SK-N-SH treated with all-trans-retinoic acid at 6 μM for 48 hours (cell line): ENCODE measurements around the gene FBXW4.

Experiments used
- ATAC-seq: fragments of 200-7000 bp; cut with Tn5 transposase; 3 replicates; pipeline ENCODE4 v1.9.1; 2020; ENCODE audit warnings: mild to moderate bottlenecking, moderate library complexity
- ARNTL ChIP-seq: fragments of 450-650 bp; formaldehyde crosslinking; IDR thresholded peaks from 2 replicates; pipeline ENCODE4 v1.5.0; 2020; ENCODE audit warnings: low read depth, mild to moderate bottlenecking, moderate library complexity, borderline replicate concordance
- BACH2 ChIP-seq: fragments of 250-450 bp; sonication (Bioruptor Pico); IDR thresholded peaks from 2 replicates; pipeline ENCODE4 v1.9.0; 2021; ENCODE audit warnings: mild to moderate bottlenecking, borderline replicate concordance
- CSDC2 ChIP-seq: fragments of 250-450 bp; sonication (Bioruptor Pico); IDR thresholded peaks from 2 replicates; pipeline ENCODE4 v1.5.0; 2020; ENCODE audit warnings: mild to moderate bottlenecking, moderate library complexity
- ESRRG ChIP-seq: fragments of 250-450 bp; sonication (Bioruptor Pico); IDR thresholded peaks from 2 replicates; pipeline ENCODE4 v1.6.1; 2021; ENCODE audit warnings: mild to moderate bottlenecking
- GLIS3 ChIP-seq: fragments of 250-450 bp; sonication (Bioruptor Pico); IDR thresholded peaks from 2 replicates; pipeline ENCODE4 v1.5.0; 2020; ENCODE audit warnings: mild to moderate bottlenecking, moderate library complexity
- ISL1 ChIP-seq: fragments of 250-450 bp; sonication (Bioruptor Pico); IDR thresholded peaks from 2 replicates; pipeline ENCODE4 v2.1.2; 2022; ENCODE audit warnings: mild to moderate bottlenecking, moderate library complexity
- OSR1 ChIP-seq: fragments of 250-450 bp; sonication (Bioruptor Pico); IDR thresholded peaks from 2 replicates; pipeline ENCODE4 v1.8.0; 2022; ENCODE audit warnings: moderate library complexity, mild to moderate bottlenecking, inconsistent platforms
- PPARA ChIP-seq: fragments of 250-450 bp; sonication (Bioruptor Pico); IDR thresholded peaks from 2 replicates; pipeline ENCODE4 v1.5.0; 2020; ENCODE audit warnings: mild to moderate bottlenecking, borderline replicate concordance
- RARB ChIP-seq: fragments of 250-450 bp; sonication (Bioruptor Pico); IDR thresholded peaks from 2 replicates; pipeline ENCODE4 v1.8.0; 2021; ENCODE audit warnings: mild to moderate bottlenecking, moderate library complexity
- SNAI2 ChIP-seq: fragments of 250-450 bp; sonication (Bioruptor Pico); IDR thresholded peaks from 2 replicates; pipeline ENCODE4 v1.5.0; 2020; ENCODE audit warnings: mild to moderate bottlenecking, moderate library complexity
- TCF4 ChIP-seq: fragments of 250-450 bp; sonication (Bioruptor Pico); IDR thresholded peaks from 2 replicates; pipeline ENCODE4 v1.8.0; 2021; ENCODE audit warnings: mild to moderate bottlenecking, moderate library complexity, borderline replicate concordance
- TOX ChIP-seq: fragments of 250-450 bp; sonication (Bioruptor Pico); IDR thresholded peaks from 2 replicates; pipeline ENCODE4 v1.8.0; 2021; ENCODE audit warnings: mild to moderate bottlenecking, moderate library complexity, borderline replicate concordance
- ZC3H10 ChIP-seq: fragments of 250-450 bp; sonication (Bioruptor Pico); IDR thresholded peaks from 2 replicates; pipeline ENCODE4 v1.5.1; 2021; ENCODE audit warnings: mild to moderate bottlenecking, moderate library complexity
- ZFP3 ChIP-seq: fragments of 250-450 bp; sonication (Bioruptor Pico); IDR thresholded peaks from 2 replicates; pipeline ENCODE4 v1.5.0; 2020; ENCODE audit warnings: mild to moderate bottlenecking, moderate library complexity
- ZFP30 ChIP-seq: fragments of 450-650 bp; formaldehyde crosslinking; IDR thresholded peaks from 2 replicates; pipeline ENCODE4 v1.5.0; 2022; ENCODE audit warnings: mild to moderate bottlenecking, moderate library complexity
- ZNF70 ChIP-seq: fragments of 450-650 bp; formaldehyde crosslinking; IDR thresholded peaks from 2 replicates; pipeline ENCODE4 v1.5.0; 2020; ENCODE audit warnings: mild to moderate bottlenecking, moderate library complexity
- ZNF8 ChIP-seq: fragments of 450-650 bp; formaldehyde crosslinking; IDR thresholded peaks from 2 replicates; pipeline ENCODE4 v1.5.0; 2020; ENCODE audit warnings: mild to moderate bottlenecking, moderate library complexity
- TF ChIP-seq, protein P1 (sequence below): fragments of 250-450 bp; sonication (Bioruptor Pico); IDR thresholded peaks from 2 replicates; pipeline ENCODE4 v1.8.0; 2021; ENCODE audit warnings: low read depth, mild to moderate bottlenecking, moderate library complexity, borderline replicate concordance
- TF ChIP-seq, protein P2 (sequence below): fragments of 250-450 bp; sonication (Bioruptor Pico); IDR thresholded peaks from 2 replicates; pipeline ENCODE4 v1.5.0; 2020; ENCODE audit warnings: mild to moderate bottlenecking, moderate library complexity
- TF ChIP-seq, protein P3 (sequence below): fragments of 250-450 bp; sonication (Bioruptor Pico); IDR thresholded peaks from 2 replicates; pipeline ENCODE4 v1.8.0; 2020; ENCODE audit warnings: mild to moderate bottlenecking, moderate library complexity, borderline replicate concordance
- TF ChIP-seq, protein P4 (sequence below): fragments of 250-450 bp; sonication (Bioruptor Pico); IDR thresholded peaks from 2 replicates; pipeline ENCODE4 v1.5.1; 2021; ENCODE audit warnings: mild to moderate bottlenecking, moderate library complexity

Gene FBXW4

DNA sequence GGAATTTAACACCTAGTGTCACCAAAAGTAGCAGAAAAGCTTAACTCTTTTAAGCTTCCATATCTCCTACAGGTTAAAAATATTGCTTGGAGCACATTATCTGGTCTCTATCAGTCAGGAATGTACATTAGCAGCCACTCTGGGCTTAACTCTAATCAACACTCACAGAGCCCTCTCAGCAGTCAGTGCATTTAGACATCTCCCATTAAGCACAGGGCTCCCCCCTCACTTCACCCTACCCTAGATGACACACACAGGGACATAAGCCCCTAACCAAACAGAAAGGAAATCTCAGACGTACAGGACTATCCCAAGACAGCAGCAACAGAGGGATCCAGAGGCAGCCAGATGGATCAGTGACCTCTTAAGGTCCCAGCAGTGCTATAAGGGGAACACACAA, 26.4 kb downstream of the FBXW4 start:
- TF ChIP-seq TCF4 (no peak), ARNTL (no peak), CSDC2 (CRISPR knock-in tag) (no peak), GLIS3 (no peak), ZNF8 (no peak), ZFP30 (no peak), ESRRG (CRISPR knock-in tag) (no peak), RARB (no peak), ISL1 (no peak), SNAI2 (CRISPR knock-in tag) (no peak)

DNA sequence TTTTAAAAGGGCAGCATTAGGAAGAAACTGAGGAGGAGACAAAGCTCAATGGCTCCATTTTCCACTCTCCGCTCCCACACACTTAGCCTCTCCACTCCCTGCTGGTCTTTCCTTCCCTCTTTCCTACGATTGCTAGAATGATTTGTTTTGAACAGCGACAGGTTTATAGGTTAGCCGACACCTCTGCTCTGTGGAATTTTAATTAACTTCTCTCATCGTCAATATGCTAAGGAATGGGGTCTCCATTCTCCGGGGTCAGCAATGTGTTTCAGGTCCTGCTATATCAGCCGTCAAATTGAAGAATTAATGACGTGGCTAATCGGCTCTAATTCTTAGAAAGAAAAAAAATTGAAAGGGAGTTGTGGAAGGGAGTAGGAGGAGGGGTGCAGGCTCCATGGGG, 28.9 kb downstream of the FBXW4 start:
- TF ChIP-seq GLIS3 (no peak), BACH2 (CRISPR knock-in tag) (no peak), ZFP30 (no peak), PPARA (CRISPR knock-in tag) (no peak), TOX (CRISPR knock-in tag) (no peak), ARNTL (no peak), TCF4 (no peak), RARB (no peak), ZFP3 (CRISPR knock-in tag) (no peak), SNAI2 (CRISPR knock-in tag) (no peak), ZNF8 (no peak), ISL1 (no peak), CSDC2 (CRISPR knock-in tag) (no peak)
- TF ChIP-seq, protein P1, sequence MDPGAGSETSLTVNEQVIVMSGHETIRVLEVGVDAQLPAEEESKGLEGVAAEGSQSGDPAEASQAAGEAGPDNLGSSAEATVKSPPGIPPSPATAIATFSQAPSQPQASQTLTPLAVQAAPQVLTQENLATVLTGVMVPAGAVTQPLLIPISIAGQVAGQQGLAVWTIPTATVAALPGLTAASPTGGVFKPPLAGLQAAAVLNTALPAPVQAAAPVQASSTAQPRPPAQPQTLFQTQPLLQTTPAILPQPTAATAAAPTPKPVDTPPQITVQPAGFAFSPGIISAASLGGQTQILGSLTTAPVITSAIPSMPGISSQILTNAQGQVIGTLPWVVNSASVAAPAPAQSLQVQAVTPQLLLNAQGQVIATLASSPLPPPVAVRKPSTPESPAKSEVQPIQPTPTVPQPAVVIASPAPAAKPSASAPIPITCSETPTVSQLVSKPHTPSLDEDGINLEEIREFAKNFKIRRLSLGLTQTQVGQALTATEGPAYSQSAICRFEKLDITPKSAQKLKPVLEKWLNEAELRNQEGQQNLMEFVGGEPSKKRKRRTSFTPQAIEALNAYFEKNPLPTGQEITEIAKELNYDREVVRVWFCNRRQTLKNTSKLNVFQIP: no peak
- TF ChIP-seq, protein P2, sequence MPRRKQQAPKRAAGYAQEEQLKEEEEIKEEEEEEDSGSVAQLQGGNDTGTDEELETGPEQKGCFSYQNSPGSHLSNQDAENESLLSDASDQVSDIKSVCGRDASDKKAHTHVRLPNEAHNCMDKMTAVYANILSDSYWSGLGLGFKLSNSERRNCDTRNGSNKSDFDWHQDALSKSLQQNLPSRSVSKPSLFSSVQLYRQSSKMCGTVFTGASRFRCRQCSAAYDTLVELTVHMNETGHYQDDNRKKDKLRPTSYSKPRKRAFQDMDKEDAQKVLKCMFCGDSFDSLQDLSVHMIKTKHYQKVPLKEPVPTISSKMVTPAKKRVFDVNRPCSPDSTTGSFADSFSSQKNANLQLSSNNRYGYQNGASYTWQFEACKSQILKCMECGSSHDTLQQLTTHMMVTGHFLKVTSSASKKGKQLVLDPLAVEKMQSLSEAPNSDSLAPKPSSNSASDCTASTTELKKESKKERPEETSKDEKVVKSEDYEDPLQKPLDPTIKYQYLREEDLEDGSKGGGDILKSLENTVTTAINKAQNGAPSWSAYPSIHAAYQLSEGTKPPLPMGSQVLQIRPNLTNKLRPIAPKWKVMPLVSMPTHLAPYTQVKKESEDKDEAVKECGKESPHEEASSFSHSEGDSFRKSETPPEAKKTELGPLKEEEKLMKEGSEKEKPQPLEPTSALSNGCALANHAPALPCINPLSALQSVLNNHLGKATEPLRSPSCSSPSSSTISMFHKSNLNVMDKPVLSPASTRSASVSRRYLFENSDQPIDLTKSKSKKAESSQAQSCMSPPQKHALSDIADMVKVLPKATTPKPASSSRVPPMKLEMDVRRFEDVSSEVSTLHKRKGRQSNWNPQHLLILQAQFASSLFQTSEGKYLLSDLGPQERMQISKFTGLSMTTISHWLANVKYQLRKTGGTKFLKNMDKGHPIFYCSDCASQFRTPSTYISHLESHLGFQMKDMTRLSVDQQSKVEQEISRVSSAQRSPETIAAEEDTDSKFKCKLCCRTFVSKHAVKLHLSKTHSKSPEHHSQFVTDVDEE (CRISPR knock-in tag): no peak
- TF ChIP-seq, protein P3, sequence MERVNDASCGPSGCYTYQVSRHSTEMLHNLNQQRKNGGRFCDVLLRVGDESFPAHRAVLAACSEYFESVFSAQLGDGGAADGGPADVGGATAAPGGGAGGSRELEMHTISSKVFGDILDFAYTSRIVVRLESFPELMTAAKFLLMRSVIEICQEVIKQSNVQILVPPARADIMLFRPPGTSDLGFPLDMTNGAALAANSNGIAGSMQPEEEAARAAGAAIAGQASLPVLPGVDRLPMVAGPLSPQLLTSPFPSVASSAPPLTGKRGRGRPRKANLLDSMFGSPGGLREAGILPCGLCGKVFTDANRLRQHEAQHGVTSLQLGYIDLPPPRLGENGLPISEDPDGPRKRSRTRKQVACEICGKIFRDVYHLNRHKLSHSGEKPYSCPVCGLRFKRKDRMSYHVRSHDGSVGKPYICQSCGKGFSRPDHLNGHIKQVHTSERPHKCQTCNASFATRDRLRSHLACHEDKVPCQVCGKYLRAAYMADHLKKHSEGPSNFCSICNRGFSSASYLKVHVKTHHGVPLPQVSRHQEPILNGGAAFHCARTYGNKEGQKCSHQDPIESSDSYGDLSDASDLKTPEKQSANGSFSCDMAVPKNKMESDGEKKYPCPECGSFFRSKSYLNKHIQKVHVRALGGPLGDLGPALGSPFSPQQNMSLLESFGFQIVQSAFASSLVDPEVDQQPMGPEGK (CRISPR knock-in tag): no peak
- no peak for ATAC-seq

More for the DNA sequence above, 26.4 kb downstream of the FBXW4 start:
- no peak for ATAC-seq

DNA sequence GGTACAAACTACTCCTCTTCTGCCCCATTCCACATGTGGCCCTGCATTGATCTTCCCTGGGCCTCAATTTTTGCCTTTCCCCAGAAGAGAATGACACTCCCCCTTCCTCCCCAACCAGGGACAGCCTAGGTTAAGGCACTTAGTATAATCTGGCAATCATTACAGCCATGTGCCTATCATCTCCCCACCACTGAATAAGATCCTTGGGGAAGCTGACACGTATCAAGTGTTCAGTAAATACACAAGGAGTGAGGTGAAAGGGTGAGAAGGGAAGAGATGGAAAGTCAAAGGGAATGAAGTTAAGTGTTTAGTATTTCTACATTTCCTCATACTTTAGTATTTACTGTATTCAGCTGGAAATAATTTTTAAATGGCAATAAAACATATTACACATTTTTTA, 31.9 kb downstream of the FBXW4 start:
- ATAC-seq: no peak
- TF ChIP-seq, protein P1: no peak
- TF ChIP-seq ARNTL (no peak), ZC3H10 (no peak), OSR1 (CRISPR knock-in tag) (no peak), TCF4 (no peak), ESRRG (CRISPR knock-in tag) (no peak), BACH2 (CRISPR knock-in tag) (no peak), TOX (CRISPR knock-in tag) (no peak), PPARA (CRISPR knock-in tag) (no peak), GLIS3 (no peak), CSDC2 (CRISPR knock-in tag) (no peak), ISL1 (no peak), ZNF70 (CRISPR knock-in tag) (no peak), ZNF8 (no peak), SNAI2 (CRISPR knock-in tag) (no peak), ZFP30 (no peak)
- TF ChIP-seq, protein P2 (CRISPR knock-in tag): no peak
- TF ChIP-seq, protein P4, sequence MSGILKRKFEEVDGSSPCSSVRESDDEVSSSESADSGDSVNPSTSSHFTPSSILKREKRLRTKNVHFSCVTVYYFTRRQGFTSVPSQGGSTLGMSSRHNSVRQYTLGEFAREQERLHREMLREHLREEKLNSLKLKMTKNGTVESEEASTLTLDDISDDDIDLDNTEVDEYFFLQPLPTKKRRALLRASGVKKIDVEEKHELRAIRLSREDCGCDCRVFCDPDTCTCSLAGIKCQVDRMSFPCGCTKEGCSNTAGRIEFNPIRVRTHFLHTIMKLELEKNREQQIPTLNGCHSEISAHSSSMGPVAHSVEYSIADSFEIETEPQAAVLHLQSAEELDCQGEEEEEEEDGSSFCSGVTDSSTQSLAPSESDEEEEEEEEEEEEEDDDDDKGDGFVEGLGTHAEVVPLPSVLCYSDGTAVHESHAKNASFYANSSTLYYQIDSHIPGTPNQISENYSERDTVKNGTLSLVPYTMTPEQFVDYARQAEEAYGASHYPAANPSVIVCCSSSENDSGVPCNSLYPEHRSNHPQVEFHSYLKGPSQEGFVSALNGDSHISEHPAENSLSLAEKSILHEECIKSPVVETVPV (CRISPR knock-in tag): no peak
